NCI-H748 (cell line): ENCODE data around the gene RRAGC.
"Not testable (repeated sequence)": the region's sequence is repeated elsewhere in the genome, so short reads cannot be mapped to it uniquely, and the experiment has no call there.

Source experiments
- DNase-seq: peaks from one replicate; lab custom pipeline; 2025; ENCODE audit not compliant: unreplicated experiment; lab: John Stamatoyannopoulos, UW

The RRAGC gene

DNA sequence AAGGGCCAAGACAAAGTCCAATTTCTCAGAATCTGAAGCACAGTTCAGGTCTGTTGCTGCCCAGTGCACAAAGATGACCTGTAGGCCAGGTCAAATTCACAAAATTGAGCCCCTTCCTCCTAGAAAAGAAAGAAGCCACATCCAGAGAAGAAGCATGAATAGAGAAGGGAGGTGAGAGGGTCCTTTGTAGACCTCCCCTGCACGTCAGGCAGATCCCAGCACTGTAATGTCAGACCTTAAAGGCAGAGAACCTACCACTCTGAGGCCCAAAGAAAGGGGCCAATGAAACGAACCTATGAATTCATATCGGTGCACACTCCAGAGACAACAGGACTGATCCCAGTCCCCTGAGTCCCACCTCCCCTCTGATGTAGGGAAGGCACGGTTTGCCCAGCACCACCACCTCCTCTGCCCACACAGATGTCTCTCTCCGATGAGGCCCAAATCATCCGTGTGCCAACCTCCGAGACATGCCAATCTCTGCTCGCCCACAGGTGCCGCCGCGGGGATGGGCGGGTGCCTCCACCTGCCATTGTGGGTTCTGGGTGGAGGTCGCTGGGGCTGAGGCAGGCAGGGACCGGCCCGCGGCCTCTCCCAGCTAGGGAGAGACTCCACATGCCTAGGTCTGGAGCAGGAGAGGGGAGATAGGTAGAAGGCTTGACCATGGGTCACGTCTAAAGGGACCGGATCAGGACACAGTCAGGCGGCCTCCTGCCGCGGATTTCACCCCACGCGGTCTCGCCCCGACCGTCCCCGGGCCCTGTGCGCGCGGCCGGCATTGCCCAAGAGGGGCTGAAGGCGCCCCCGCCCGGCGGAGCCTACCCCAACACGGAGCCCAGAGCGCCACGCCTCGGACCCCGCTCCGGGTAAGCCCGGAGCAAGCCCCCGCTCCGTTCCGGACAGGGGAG is 42.1 kb downstream of the RRAGC start:
- no peak for DNase-seq

DNA sequence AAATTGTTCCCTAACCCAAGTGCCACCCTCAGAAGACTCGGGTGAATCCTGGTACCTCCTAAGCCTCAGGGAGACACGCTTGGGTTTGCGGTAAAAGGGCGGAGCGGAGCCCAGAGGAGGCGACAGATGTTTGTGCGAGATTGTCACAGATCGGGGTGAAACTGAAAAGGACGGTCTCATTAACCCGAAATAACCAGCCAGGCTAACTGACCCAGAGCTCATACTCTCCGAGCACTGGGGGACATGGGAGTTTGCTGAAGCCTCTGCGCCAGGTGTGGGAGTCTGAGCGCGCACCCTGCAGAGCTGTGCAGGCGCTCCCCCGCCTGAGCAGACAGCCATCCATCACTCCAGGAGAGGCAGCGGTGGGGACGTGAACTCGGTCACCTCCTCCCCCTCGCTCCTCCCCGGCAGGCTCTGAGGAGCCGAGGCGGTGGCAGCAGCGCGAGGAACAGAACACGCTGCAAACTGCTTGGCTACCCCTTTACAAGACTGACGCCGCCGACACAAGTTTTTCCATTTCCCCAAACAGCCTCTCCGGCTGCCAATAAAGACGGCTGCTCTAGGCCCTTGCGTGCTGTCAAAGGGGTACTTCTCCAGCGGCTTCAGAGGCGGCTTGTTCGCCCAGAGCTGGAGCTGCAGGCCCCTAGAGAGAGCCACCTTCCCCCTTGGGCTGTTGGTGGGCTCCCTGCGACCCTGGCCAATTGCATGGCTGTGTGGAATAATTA is 43.5 kb downstream of the RRAGC start:
- no peak for DNase-seq

DNA sequence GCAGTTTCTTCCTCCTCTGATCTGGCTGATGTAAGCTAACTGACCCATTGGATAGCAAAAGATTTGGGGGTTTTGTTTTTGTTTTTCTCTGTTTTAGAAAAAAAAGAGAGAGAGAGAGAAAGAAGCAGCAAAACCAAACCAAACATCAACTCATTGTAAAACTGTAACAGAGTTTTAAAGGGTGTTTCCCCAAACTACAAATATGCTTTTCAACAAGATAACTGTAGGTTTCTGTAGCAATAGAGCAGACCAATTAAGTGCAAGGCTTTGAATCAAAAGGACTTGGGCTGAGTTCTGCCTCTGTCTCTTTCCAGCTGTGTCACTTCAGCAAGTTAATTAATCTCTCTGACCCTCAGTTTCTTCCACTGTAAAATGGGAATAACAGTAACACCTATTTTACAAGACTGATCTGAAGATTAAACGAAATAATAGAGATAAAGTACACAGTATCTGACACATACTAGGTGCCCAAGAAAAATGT is 44.5 kb downstream of the RRAGC start:
- no peak for DNase-seq

DNA sequence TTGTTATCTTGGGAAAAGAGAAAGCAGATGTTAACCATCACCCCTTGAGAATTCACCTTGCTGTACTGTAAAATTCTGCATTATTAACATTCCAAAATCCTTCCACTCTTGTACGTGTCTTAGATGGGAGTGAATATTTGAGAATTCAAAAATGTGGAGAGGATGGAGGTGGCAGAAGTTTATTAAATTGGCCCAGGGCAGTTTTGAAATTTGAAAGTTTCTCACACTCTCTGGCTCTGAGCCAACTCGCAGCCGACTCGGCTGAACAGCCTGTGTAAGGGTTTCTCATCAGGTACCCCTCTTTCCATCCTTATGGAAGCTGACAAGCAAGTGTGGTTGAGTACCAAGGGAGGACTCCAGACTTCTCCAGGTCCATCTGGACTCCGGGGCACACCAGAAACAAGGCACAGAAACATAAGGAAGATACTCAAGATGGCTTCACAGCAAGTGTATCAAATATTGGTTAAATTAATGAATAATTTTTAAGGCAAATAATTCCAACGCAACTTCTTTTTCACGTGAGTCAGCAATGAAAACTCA is 45.1 kb downstream of the RRAGC start:
- DNase-seq, result no peak

DNA sequence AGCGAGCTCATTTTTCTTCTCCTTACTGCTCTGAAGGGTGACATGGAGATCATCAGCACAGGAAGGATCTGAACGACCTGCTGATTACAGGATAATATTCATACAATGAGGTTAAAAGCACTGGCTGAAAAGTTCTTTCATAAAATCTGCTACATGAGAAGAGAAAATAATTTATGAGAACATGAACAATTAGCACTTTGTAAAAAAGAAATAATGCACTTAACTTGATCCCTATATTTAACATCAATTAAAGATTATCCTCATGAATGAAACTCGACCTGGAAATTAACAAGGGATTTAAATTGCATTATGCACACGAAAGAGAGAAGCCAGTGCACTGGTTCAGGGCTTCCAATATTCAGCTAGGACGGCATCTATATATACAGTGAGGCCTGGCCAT is 46.6 kb downstream of the RRAGC start:
- DNase-seq, result peak; percentile 13

DNA sequence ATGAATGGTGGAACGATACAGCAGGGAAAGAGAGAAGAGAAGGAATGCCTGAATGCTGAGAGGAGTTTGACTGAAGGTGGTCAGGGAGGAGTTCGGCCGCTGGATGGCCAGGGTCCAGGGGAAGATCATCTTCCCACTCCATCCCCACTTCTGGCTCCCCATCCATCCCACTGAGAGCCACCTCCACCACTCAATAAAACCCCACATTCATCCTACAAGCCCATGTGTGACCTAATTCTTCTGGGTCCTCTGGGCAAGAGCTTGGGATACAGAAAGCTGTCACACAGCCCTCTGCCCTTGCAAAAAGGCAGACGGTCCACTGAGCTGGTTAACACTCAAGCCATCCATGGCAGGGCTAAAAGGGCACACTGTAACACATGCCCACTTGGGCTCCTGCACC is 48.1 kb downstream of the RRAGC start:
- not testable (repeated sequence) for DNase-seq

DNA sequence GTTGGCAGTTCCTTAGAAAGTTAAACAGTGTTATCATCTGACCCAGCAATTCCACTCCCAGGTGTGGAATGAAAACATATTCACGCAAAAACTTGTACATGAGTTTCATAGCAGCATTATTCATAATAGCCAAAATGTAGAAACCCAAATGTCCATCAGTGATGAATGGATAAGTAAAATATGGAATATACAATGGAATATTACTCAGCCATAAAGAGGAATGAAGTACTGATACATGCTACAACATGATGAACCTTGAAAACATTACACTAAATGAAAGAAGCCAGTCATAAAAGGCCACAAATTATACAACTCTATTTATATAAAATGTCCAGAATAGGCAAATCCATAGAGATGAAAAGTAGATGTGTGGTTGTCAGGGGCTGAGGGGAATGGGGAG is 53.5 kb downstream of the RRAGC start:
- DNase-seq, result no peak

DNA sequence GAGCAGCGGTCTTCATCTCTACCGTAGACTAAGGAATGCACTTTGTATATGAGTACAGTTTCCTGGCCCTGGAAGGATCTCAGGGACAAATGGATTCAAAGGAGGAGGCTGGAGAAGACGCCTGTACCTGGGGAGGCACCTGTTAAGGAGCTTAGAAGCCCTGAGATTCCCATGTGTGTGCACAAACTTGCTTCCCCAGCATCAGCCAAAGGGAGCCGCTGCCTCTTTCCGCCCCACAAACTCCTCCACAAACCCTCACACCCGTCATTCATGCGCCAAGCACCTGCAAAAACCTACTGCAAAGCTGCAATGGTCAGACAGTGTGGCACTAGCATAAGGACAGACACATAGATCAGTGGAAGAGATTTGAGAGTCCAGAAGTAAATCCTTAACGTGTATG is 54.5 kb downstream of the RRAGC start:
- DNase-seq, result no peak

DNA sequence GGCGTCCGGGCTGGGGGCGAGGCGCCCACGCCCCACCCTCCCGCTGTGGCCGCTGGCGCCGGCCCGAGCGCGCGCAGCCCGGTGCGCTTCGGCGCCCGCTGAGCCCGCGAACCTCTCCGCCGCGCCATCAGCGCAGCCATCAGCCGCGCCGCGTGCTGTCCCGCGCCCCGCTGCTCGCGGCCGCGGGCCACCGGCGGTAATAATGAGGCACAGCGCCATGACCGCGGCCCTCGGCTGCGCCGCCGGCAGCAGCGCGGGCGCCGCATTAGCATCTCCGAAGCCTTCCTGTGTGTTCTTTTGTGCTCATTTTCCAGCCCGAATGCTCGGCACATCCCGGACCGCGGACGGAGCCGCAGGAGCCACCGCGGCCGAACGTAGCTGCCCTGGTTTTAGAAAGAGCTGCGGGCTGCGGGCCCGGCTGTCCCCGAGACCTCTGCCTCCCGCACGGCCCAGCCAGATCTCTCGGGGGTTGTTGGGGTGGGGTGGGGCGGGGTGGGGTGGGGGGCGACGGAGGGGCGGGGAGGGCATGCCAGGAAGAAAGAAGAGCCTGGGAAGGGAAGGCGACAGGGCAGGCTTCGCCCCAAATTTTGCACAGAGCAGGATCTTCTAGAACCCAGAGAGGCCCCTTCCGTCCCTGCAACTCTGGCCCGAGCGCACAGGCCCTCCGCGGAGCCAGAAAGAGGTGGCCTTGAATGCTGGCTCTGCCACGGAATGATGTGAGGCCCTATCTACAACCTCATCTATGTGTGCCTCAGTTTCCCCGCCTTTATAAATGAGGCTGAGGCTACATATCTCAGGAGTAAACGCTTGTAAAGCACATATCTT is 55.3 kb downstream of the RRAGC start:
- peak; percentile 50 for DNase-seq

DNA sequence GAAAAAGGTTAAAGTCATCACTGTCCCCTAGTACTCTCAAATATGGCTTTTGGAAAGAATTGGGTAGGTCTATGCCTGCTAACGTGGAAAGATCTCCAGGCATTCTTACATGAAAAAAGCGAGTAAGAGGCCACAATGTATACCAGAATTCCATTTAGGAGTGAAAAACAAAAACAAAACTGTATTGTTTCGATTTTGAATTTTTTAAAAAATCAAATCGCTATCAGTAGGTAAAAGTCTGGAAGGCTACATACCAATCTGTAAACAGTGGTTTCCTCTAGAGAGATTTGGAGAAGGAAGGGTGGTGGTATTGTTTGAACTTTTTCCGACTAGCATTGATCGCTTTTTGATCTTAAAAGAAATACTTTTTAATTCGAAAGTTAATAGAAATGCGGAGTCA is 55.9 kb downstream of the RRAGC start:
- no peak for DNase-seq

DNA sequence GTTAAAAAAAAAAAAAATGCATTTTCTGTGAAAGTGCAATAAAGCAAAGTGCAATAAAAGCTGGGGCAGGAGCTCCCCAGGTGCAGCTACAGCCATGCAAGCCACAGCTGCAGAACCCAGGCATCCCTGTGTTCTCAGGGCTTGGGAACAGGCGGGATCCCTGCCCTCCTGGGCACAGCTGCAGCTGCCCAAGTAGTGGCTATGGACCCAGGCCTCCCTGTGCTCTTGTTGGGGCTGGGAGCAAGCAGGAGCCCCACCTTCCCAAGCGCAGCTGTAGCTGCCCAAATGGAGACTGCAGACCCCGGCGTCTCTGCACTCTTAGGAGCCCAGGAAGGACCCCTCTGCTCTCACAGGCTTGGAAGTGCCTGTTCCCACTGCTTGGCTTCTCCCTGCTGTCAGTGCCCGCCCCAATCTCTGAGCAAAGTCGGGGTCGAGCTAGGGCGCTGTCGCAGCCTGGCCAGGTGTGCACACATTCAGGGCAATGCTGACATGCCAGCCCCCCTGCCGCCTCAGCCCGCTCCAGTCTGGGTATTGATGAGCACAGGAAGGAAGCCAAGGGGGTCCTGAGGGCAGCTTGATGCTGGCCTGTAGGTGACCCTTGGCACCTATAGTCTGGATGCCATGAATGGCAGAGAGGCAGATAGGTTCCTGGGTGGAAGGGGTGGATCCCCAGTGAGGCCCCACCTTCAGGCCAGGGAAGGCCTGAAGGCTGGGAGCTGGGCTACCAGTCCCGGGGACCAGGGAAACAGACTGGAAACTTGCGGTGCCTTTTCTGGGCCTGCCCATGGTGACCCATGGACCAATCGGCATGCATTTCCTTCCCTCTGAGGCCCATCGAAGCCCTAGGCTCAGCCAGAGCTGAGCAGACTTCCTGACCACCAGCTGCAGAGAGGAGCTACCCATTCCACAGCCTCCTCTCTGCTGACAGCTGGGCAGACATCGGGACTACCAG is 58.6 kb downstream of the RRAGC start:
- no peak for DNase-seq

DNA sequence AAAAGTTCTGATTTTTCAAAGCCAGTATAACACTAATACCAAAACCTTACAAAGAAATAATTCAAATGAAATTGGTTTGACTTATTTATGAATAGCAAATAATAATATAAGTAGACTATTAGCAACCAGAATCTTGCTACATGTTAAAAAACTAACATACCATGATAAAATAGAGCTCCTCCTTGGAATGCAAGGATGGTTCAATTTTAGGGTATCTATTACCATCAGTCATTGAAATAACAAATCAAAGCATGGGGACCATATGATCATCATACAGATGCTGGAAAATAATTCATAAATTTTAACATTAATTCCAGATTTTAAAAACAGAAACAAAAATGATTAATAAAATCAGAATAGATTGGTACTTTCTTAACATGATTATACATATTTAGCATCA is 66.3 kb downstream of the RRAGC start:
- no peak for DNase-seq

DNA sequence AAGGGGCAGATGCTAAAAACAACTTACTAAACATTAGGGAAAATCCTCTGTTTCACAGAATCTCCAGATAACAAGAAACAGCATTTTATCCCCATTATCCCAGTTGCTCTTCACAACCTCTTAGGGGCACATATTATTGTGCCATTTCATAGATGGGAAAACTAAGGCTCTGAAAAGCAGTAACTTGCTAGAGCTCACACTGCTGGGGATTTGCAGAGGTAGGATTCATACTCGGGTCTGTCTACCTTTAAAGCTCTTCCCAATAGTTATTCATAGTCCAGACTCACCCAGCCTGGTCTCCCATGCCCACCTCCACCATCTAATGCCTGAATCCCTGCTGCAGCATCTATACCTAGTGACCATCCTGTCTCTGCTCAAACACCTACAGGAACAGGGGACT is 67.7 kb downstream of the RRAGC start:
- no peak for DNase-seq

DNA sequence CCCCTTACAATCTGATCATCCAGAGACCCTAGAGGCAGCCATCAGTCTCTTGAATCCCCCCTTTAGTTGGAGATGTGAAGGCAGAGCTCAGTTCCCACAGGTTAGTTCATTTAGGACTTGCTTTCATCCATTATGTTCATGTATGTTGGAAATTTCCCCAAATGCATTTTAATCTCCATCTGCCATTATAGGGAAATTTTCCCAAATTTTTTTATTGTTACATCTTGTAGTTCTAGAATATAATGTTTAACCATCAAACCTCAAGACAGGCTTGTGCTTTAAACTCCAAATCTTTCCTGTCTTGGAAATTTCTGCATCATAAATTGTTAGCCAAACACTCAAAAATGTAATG is 68.4 kb downstream of the RRAGC start:
- no peak for DNase-seq

DNA sequence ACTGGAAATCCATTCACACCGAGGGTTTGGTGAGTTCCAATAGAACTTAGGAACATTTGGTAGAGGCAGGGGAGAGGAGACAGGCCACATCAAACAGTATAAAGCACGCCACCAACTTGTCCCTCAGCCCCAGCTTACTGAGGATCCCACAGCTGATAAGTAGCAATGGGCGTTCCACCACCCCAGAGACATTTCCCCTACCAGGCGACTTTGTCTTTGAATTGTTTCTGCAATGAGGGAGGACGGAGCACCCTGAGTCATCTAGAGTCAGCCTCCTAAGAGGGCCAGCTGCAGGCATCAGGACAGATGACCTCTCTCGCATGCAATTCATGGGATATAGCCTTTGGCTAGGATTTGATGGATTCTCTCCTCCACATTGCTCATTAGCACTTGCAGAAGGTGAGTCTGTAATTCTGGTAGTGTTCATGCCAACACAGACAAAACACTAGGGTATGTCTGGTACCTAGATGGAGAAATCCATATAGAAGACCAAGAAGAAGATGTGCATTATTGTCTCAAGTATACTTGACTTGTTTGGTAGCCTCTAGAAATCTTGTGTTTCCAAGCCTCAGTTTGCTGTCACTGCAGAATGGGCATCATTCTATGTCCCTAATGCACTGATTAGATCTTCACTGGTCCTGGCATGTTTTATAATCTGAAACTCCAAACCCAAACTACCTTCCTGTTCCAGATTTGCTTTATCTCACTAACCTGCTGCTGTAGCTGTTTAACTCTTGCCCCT is 69.0 kb downstream of the RRAGC start:
- no peak for DNase-seq

DNA sequence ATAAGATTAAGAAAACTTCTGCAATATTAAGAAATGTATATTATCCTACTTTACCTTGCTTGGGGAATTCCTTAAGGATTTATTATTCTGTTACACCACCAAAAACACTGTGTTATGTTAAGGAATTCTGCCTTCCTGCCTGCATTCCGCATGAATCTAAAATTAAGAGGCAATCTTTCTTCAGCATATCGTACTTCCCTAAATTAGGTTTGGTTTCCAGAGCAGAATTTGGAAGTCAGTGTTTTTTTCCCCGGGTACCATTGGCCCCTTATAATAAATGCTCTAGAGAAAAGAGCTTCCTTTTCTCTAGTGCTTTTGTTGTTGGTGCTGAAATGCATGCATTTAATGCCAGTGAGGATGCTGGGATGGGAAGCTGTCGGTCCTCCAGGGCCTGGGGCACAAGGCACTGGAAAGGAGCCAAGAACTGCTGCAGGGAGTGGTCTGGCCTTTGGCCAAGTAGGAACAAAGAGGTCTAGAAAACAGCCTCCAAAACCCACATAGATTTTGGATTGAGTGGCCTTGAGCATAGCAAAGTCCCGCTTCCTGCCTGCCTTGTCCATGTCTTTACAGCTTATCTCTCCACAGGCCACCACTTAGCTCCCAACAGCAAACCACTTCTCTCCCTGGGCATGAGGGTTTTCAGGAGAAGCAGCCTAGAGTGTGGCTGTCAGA is 69.9 kb downstream of the RRAGC start:
- DNase-seq, result peak; percentile 75

DNA sequence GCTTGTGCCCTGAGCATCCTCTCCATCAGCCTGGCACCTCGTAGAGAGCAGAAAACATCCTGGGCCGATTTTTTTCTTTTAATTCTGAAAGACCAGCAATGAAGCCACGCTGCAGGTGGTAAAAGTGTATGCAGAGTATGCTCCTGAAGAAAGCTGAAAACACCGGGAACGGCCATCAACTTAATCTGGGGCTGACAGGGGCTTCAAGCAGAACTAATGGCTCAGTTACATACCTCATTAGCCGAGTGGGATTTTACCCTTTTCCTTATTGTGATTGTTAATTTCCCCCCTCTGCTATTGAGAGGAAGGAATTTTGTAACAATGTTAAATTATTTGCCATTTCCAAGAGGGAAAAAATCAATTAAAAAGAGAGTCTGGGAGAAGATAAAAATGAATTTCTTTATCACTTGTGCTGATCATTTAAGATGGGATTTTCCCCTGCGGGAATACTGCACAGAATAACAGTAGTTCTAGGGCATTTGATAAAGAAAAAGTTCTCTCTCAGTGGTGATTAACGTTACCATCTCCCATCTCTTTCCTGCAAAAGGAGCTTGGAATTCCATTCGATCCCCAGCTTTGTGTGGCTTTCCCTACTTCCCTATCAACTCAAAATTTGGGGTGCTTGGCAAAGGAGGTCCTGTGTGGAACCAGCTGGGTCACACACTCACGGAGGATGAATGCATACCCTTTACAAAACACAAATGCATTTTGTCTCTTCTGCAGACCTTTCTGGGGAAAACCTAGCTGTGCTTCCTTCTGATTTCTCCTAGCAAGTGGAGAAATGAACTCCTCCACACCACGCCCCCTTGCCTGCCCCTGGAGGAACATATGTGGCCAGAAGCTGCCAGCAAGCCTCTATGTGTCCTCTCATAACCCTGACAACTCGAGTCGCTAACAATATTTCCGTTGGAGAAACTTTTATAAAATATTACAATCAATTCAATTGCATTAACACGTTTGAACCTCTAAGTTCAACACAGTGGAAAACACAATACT is 70.9 kb downstream of the RRAGC start:
- no peak for DNase-seq
